ENCODE results near the gene ACSS1. TPM values are rescaled to one million over a fixed set of nuclear protein-coding genes. Genes with fewer than 3 reads are reported as not detected.

Gene ACSS1
- total and polyA plus RNA-seq, 7 donors, result 8.8 to 53.3 (median 16.8) TPM

- intact Hi-C loops (cut with DNase I), result no loop called here
- Histone ChIP-seq H3K27ac (peak overlapping the region; percentile 89), H3K9me3 (no peaks in the 10 kb centered on the region), H3K4me3 (no peak overlapping the region), H3K4me1 (peaks cover 95% of the 10 kb centered on the region), H3K27me3 (ENCODE audit: insufficient read depth in 3 of 3, low read length in 2 of 3) (no peaks in the 10 kb centered on the region), H3K36me3 (ENCODE audit: insufficient read depth in 1 of 2, low read depth in 1 of 2) (peaks cover 0 to 15% of the 10 kb centered on the region in 2 donors)
- DNase-seq (peak; percentile 55 to 87), ATAC-seq (peak; percentile 79 to 91 (median 88))
- 34 to 58% (median 35%) methylated on average over 14 of the region's 14 CpGs for WGBS, 3 donors
- no peak for TF ChIP-seq CTCF (IDR thresholded peaks at IDR 0.05)
These were observed 11.7 kb downstream of the ACSS1 start for GRCh38 chr20:25046181-25046641.

- DNase-seq (peak; percentile 15 to 66), ATAC-seq (no peak)
- WGBS, 3 donors, result 10 to 26% (median 19%) methylated on average over 9 of the region's 9 CpGs
- intact Hi-C loops (cut with DNase I), result no loop called here
- Histone ChIP-seq H3K27me3 (ENCODE audit: insufficient read depth in 3 of 3, low read length in 2 of 3) (no peaks in the 10 kb centered on the region), H3K9me3 (no peaks in the 10 kb centered on the region), H3K4me1 (peaks cover 93% of the 10 kb centered on the region), H3K4me3 (no peak overlapping the region), H3K36me3 (ENCODE audit: insufficient read depth in 1 of 2, low read depth in 1 of 2) (peaks cover 0 to 15% of the 10 kb centered on the region in 2 donors), H3K27ac (peak overlapping the region; percentile 89)
- no peak for TF ChIP-seq CTCF (IDR thresholded peaks at IDR 0.05)
These were observed 12.6 kb downstream of the ACSS1 start for GRCh38 chr20:25045343-25045712.

- Histone ChIP-seq H3K4me3 (no peak overlapping the region), H3K36me3 (ENCODE audit: insufficient read depth in 1 of 2, low read depth in 1 of 2) (peaks cover 0 to 15% of the 10 kb centered on the region in 2 donors), H3K27me3 (ENCODE audit: insufficient read depth in 3 of 3, low read length in 2 of 3) (no peaks in the 10 kb centered on the region), H3K4me1 (peaks cover 93% of the 10 kb centered on the region), H3K27ac (peak overlapping the region; percentile 89), H3K9me3 (no peaks in the 10 kb centered on the region)
- no peak for TF ChIP-seq CTCF (IDR thresholded peaks at IDR 0.05)
- intact Hi-C loops (cut with DNase I), result no loop called here
- 13 to 30% (median 26%) methylated on average over 14 of the region's 14 CpGs for WGBS, 3 donors
- DNase-seq (peak; percentile 31 to 73), ATAC-seq (peak in 3 of 4 donors; percentile 10 to 26 (median 23))
These were observed 13.1 kb downstream of the ACSS1 start for GRCh38 chr20:25044660-25045342.

GRCh38 chr20:25044261-25044560 is 13.7 kb downstream of the ACSS1 start:
- H3K4me1 ChIP-seq, result peaks cover 93% of the 10 kb centered on the region
- DNase-seq, result no peak
- intact Hi-C loops (cut with DNase I), result no loop called here
- no peaks in the 10 kb centered on the region for H3K9me3 ChIP-seq
- no peak overlapping the region for H3K4me3 ChIP-seq
- WGBS, 3 donors, result 92 to 97% (median 95%) methylated on average over 5 of the region's 5 CpGs
- peaks cover 0 to 15% of the 10 kb centered on the region in 2 donors for H3K36me3 ChIP-seq (ENCODE audit: insufficient read depth in 1 of 2, low read depth in 1 of 2)
- TF ChIP-seq CTCF (IDR thresholded peaks at IDR 0.05), result no peak
- peak overlapping the region; percentile 89 for H3K27ac ChIP-seq
- H3K27me3 ChIP-seq (ENCODE audit: insufficient read depth in 3 of 3, low read length in 2 of 3), result no peaks in the 10 kb centered on the region
- no peak for ATAC-seq

Data from psoas muscle (tissue), 8 donors.